PC-9 (cell line): ENCODE measurements around the gene CACNB3. TPM values are rescaled to one million over a fixed set of nuclear protein-coding genes. Genes with fewer than 3 reads are reported as not detected.
A peak's percentile ranks its signal among the peaks of the same experiment; 100 is the strongest.

ENCODE experiments used
- BruUV-seq: library from RNA; stranded (reverse); fragments of 400-500 nt; replicated peaks from 2 replicates; lab custom pipeline; 2021; lab: Mats Ljungman, UMichigan
- CTCF ChIA-PET: fragments of 300-600 bp; sonication (Branson Sonifier 250); formaldehyde crosslinking; loops from one replicate; lab custom pipeline; 2022; ENCODE audit warnings: antibody characterized with exemption; lab: Charles Lee
- POLR2A ChIA-PET: fragments of 300-600 bp; sonication (Branson Sonifier 250); formaldehyde crosslinking; loops from one replicate; lab custom pipeline; 2022; ENCODE audit warnings: antibody characterized with exemption; ENCODE audit not compliant: unreplicated experiment; lab: Charles Lee
- DNase-seq, 2 experiments: peaks; one replicate each; pipeline versions ENCODE4 v3.0.0 to v3.0.0-alpha.2; 2015 to 2022; ENCODE audit warnings: mixed read lengths in 1 of 2
- H2AFZ ChIP-seq: fragments of 200-600 bp; sonication (generic); 2 replicates; pipeline ENCODE4 v1.8.1; 2017; ENCODE audit warnings: antibody characterized with exemption
- H3F3A ChIP-seq: fragments of 200-600 bp; sonication (generic); 2 replicates; pipeline ENCODE4 v1.8.1; 2017; ENCODE audit warnings: antibody characterized with exemption, mild to moderate bottlenecking, low read depth; ENCODE audit not compliant: insufficient read depth
- H3K27ac ChIP-seq: fragments of 200-600 bp; sonication (generic); 2 replicates; pipeline ENCODE4 v1.6.1; 2016; ENCODE audit warnings: mixed run types
- H3K27me3 ChIP-seq: fragments of 200-600 bp; sonication (generic); 2 replicates; pipeline ENCODE4 v1.6.1; 2016; ENCODE audit warnings: low read depth, mixed run types; ENCODE audit not compliant: insufficient read depth
- H3K36me3 ChIP-seq: fragments of 200-600 bp; sonication (generic); 2 replicates; pipeline ENCODE4 v1.6.1; 2016; ENCODE audit warnings: low read depth, mixed run types
- H3K4me1 ChIP-seq: fragments of 200-600 bp; sonication (generic); replicated peaks from 2 replicates; pipeline ENCODE4 v1.6.1; 2016; ENCODE audit warnings: mixed run types; ENCODE audit not compliant: insufficient read depth
- H3K4me2 ChIP-seq: fragments of 200-600 bp; sonication (generic); 2 replicates; pipeline ENCODE4 v1.6.1; 2017; ENCODE audit warnings: mixed run types
- H3K4me3 ChIP-seq: fragments of 200-600 bp; sonication (generic); 2 replicates; pipeline ENCODE4 v1.6.1; 2016; ENCODE audit warnings: mixed run types
- H3K79me2 ChIP-seq: fragments of 200-600 bp; sonication (generic); 2 replicates; pipeline ENCODE4 v1.6.1; 2017; ENCODE audit warnings: low read depth, mixed run types
- H3K9me2 ChIP-seq: fragments of 200-600 bp; sonication (generic); 2 replicates; pipeline ENCODE4 v1.8.1; 2017; ENCODE audit warnings: mild to moderate bottlenecking; ENCODE audit not compliant: insufficient read depth
- H3K9me3 ChIP-seq: fragments of 200-600 bp; sonication (generic); 2 replicates; pipeline ENCODE4 v1.8.1; 2016; ENCODE audit warnings: low read depth; ENCODE audit not compliant: insufficient read depth
- H4K20me1 ChIP-seq: fragments of 200-600 bp; sonication (generic); 2 replicates; pipeline ENCODE4 v1.8.1; 2017; ENCODE audit not compliant: insufficient read depth
- EZH2 ChIP-seq: fragments of 200-600 bp; sonication (generic); IDR thresholded peaks from 2 replicates; pipeline ENCODE4 v1.8.0; 2017; ENCODE audit warnings: antibody characterized with exemption, low read depth
- intact Hi-C: fragments of 100-400 bp; cut with micrococcal nuclease; formaldehyde crosslinking; loops from one replicate; pipeline ENCODE4 v1.10.0; 2022; ENCODE audit not compliant: unreplicated experiment
- total RNA-seq: library from RNA; stranded (reverse); gene quantifications from 2 replicates; pipeline ENCODE4 v1.2.3, GENCODE V29; 2021
- TF ChIP-seq, protein P1 (sequence below): fragments of 200-600 bp; sonication (generic); conservative IDR thresholded peaks from 2 replicates; pipeline ENCODE4 v1.6.1; 2017; ENCODE audit warnings: mixed run types, antibody characterized with exemption, mild to moderate bottlenecking, moderate library complexity

The CACNB3 gene
- total RNA-seq, 1 experiment from 2014 or later, result 35.4 TPM

- TF ChIP-seq, protein P1, sequence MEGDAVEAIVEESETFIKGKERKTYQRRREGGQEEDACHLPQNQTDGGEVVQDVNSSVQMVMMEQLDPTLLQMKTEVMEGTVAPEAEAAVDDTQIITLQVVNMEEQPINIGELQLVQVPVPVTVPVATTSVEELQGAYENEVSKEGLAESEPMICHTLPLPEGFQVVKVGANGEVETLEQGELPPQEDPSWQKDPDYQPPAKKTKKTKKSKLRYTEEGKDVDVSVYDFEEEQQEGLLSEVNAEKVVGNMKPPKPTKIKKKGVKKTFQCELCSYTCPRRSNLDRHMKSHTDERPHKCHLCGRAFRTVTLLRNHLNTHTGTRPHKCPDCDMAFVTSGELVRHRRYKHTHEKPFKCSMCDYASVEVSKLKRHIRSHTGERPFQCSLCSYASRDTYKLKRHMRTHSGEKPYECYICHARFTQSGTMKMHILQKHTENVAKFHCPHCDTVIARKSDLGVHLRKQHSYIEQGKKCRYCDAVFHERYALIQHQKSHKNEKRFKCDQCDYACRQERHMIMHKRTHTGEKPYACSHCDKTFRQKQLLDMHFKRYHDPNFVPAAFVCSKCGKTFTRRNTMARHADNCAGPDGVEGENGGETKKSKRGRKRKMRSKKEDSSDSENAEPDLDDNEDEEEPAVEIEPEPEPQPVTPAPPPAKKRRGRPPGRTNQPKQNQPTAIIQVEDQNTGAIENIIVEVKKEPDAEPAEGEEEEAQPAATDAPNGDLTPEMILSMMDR, result no peak
- Histone ChIP-seq H3K9me2 (no peaks in the 10 kb centered on the region), H4K20me1 (no peaks in the 10 kb centered on the region), H3K4me1 (peaks cover 27% of the 10 kb centered on the region), H2AFZ (no peak overlapping the region), H3K79me2 (no peaks in the 10 kb centered on the region), H3K9me3 (no peaks in the 10 kb centered on the region), H3K36me3 (no peaks in the 10 kb centered on the region), H3K27me3 (no peaks in the 10 kb centered on the region), H3K4me2 (peak overlapping the region; percentile 58), H3K27ac (peak overlapping the region; percentile 78), H3F3A (peaks cover 27% of the 10 kb centered on the region), H3K4me3 (no peak overlapping the region)
- CTCF ChIA-PET, result interaction anchor here (1.6 to 3.4 kb wide), 3 partner anchors 20 to 42 kb away, joined by 5 to 35 read pairs (median 14); no protein-coding TSS in a partner anchor
- intact Hi-C loops, result loop anchor here (1.0 to 5.0 kb wide), 3 partner anchors 42 to 253 kb away; partner anchors contain the start of gene KANSL2
- peak; percentile 52 to 99 for DNase-seq
- no TSS peak for BruUV-seq
- POLR2A ChIA-PET, result interaction anchor here (0.6 to 0.8 kb wide), 6 partner anchors 20 to 629 kb away, joined by 3 to 6 read pairs (median 4); no protein-coding TSS in a partner anchor
These were observed 23.4 kb upstream of the CACNB3 start for GRCh38 chr12:48794870-48795269.

GRCh38 chr12:48795550-48796455, 22.5 kb upstream of the CACNB3 start:
- intact Hi-C loops, result loop anchor here (1.0 to 5.0 kb wide), 3 partner anchors 43 to 254 kb away; partner anchors contain the start of gene KANSL2
- ChIA-PET CTCF (interaction anchor here (1.6 to 3.4 kb wide), 3 partner anchors 19 to 43 kb away, joined by 5 to 35 read pairs (median 14); no protein-coding TSS in a partner anchor), POLR2A (interaction anchor here (0.6 kb wide), 1 partner anchor 285 kb away, joined by 5 read pairs; no protein-coding TSS in a partner anchor)
- BruUV-seq, result no TSS peak
- 0 out of 2 replicates have a peak overlapping the region, but pooled peaks have one; percentile 69 for H2AFZ ChIP-seq
- no peaks in the 10 kb centered on the region for H3K79me2 ChIP-seq
- H3K27ac ChIP-seq, result peak overlapping the region; percentile 78
- TF ChIP-seq, protein P1, result peak; percentile 99
- no peak for TF ChIP-seq EZH2
- no peaks in the 10 kb centered on the region for H3K9me2 ChIP-seq
- no peak overlapping the region for H3K4me3 ChIP-seq
- H3K27me3 ChIP-seq, result no peaks in the 10 kb centered on the region
- DNase-seq, result peak; percentile 57 to 67
- no peaks in the 10 kb centered on the region for H4K20me1 ChIP-seq
- H3F3A ChIP-seq, result peaks cover 27% of the 10 kb centered on the region
- H3K4me2 ChIP-seq, result peak overlapping the region; percentile 58
- H3K36me3 ChIP-seq, result no peaks in the 10 kb centered on the region
- H3K9me3 ChIP-seq, result no peaks in the 10 kb centered on the region
- peaks cover 21% of the 10 kb centered on the region for H3K4me1 ChIP-seq

DNA sequence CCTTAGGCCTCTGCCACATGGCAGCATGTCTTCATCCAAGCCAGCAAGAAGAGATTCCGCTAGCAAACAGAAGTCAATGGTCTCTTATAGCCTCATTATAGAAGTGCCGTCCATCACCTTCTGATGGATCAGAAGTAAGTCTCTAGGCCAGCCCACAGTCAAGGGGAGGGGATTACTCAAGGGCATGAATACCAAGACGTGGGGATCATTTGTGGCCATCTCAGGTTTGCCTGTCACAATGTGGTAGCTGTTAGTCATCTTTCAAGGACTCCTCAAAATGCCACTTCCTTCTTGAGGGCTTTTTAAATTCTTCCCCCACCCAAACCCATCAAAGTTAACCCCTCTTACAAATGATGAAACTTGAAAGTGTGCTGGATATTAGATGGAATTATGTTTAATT, 21.3 kb upstream of the CACNB3 start:
- BruUV-seq, result no TSS peak
- ChIA-PET POLR2A (no interaction called here), CTCF (no interaction called here)
- H3K9me3 ChIP-seq, result no peaks in the 10 kb centered on the region
- H3K4me3 ChIP-seq, result no peak overlapping the region
- H3F3A ChIP-seq, result peaks cover 27% of the 10 kb centered on the region
- peaks cover 21% of the 10 kb centered on the region for H3K4me1 ChIP-seq
- peak in 1 of 2 experiments; percentile 65 for DNase-seq
- H3K27ac ChIP-seq, result no peak overlapping the region
- H3K27me3 ChIP-seq, result no peaks in the 10 kb centered on the region
- no peaks in the 10 kb centered on the region for H3K79me2 ChIP-seq
- intact Hi-C loops, result loop anchor here (5.0 kb wide), 2 partner anchors 115 to 255 kb away; partner anchors contain the start of gene KANSL2
- H4K20me1 ChIP-seq, result no peaks in the 10 kb centered on the region
- H3K9me2 ChIP-seq, result no peaks in the 10 kb centered on the region
- H2AFZ ChIP-seq, result no peak overlapping the region
- no peak overlapping the region for H3K4me2 ChIP-seq
- no peak for TF ChIP-seq EZH2
- TF ChIP-seq, protein P1, result no peak
- H3K36me3 ChIP-seq, result no peaks in the 10 kb centered on the region
